LNCaP clone FGC (cell line): ENCODE results near the gene ABCA3.

ENCODE experiments used
- DNase-seq: peaks from one replicate; pipeline ENCODE4 v3.0.0-alpha.2; 2011; ENCODE audit warnings: low read depth
- H3K4me3 ChIP-seq: 2 replicates; pipeline ENCODE4 v1.5.1; 2011; ENCODE audit warnings: mild to moderate bottlenecking, low read depth, low read length, control low read depth
- TF ChIP-seq, protein P1 (sequence below): IDR thresholded peaks from 2 replicates; pipeline ENCODE4 v1.5.1; 2012; ENCODE audit warnings: mild to moderate bottlenecking; ENCODE audit not compliant: control insufficient read depth, insufficient read depth; ENCODE audit errors: extremely low read depth

ABCA3 gene

DNA sequence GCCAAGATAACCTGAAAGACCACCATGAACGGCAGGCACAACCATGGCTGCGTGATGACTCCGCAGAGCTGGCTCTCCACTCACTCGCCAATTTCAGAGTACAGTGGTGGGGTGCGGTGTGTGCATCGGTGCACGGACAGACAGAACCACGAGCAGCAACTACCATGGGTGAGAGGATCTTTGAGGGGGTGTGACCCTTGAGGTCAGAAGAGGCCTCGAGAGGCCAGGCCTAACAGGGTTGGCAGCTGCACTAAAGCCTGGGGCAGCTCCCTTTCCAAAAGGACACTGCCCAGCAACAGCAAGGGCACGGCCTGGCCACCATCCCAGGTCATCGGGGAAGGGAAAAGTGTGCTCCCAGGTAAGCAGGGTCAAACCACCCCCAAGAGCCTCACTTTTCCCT is 87.2 kb downstream of the ABCA3 start:
- DNase-seq, result no peak
- no peak overlapping the region for H3K4me3 ChIP-seq
- TF ChIP-seq, protein P1, sequence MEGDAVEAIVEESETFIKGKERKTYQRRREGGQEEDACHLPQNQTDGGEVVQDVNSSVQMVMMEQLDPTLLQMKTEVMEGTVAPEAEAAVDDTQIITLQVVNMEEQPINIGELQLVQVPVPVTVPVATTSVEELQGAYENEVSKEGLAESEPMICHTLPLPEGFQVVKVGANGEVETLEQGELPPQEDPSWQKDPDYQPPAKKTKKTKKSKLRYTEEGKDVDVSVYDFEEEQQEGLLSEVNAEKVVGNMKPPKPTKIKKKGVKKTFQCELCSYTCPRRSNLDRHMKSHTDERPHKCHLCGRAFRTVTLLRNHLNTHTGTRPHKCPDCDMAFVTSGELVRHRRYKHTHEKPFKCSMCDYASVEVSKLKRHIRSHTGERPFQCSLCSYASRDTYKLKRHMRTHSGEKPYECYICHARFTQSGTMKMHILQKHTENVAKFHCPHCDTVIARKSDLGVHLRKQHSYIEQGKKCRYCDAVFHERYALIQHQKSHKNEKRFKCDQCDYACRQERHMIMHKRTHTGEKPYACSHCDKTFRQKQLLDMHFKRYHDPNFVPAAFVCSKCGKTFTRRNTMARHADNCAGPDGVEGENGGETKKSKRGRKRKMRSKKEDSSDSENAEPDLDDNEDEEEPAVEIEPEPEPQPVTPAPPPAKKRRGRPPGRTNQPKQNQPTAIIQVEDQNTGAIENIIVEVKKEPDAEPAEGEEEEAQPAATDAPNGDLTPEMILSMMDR, result no peak

DNA sequence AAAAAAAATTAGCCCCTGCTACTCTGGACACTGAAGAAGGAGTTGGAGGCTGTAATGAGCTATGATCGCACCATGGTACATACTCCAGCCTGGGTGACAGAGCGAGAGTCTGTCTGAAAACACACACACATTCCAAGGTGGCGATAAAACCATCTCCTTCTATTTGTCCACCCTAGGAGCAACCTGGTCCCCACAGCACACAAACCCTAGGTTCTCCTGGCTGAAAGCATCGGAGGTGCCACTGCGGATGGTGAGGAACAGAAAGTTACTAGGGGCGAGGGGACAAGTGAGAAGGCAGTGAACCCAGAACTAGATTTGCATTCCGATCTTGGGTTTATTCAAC is 87.8 kb downstream of the ABCA3 start:
- DNase-seq, result no peak
- no peak overlapping the region for H3K4me3 ChIP-seq
- TF ChIP-seq, protein P1, result no peak

DNA sequence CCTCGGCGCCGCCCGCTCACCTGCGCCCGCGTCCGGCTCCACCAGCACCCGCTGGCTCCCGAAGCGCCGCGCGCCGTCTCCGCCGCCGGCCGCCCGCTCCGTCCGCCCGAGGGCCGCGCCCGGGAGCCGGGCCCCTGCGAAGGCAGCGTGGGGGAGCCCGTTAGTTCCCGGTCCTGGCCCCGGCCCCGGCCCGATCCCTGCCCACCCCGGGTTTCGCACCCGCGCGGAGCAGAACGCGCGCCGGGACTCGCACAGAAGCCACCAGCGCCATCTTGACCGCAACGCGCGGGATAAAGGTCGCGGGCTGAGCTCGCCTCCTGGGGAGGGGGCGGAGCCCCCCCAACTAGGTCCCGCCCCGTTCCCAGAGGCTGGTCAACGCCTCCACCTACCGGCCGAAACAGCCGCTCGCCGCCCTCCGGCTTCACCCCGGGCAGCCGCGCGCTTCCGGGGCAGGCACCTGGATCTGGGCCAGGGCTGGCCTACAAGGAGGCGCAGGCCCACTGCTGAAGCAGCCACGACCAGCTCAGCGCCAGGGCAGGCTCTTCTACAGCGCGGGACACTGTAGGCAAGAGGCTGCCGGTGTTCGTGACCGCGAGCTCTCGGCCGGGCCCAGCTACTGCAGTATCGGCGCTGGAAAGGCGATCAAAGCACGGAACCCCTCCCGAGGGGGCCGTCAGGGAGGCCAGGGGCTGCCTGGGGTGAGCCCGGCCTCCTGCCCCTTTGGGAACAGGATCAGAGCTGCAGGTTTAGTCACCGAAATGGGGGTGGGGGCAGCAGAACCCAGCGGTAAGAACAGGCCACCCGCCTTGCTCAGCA is 89.0 kb downstream of the ABCA3 start, which contains the start of gene ECI1:
Gene ECI1, minus strand, starts transcription at position 292 of the 816 bp plus-strand sequence. Its CDS starts 21 bp downstream, at position 271.
- H3K4me3 ChIP-seq, result peak within 1 kb of the TSS; percentile 58
- TF ChIP-seq, protein P1, result peak; percentile 60
- peak; percentile 89 for DNase-seq

DNA sequence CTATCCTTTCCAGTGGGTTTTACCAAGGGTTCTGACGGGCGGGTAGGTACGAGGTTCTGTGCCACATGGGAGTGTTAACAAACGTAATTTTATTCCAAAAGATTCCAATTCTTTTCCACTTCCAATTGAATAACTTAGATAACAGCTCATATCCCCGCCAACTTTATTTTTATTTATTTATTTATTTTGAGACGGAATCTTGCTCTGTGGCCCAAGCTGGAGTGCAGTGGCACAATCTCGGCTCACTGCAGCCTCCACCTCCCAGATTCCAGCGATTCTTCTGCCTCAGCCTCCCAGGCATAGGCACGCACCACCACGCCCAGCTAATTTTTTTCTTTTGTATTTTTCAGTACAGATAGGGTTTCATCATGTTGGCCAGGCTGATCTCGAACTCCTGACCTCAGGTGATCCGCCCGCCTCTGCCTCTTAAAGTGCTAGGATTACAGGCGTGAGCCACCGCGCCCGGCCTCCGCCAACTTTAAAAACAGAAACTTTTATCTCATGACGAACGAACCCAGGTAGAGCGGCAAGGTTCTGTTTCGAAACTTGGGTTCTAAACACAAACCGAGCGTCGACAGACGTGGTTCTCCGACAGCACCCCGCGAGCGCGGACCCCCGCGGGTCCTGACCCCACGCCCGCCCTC is 89.8 kb downstream of the ABCA3 start:
- TF ChIP-seq, protein P1, result no peak
- no peak for DNase-seq
- peak overlapping the region; percentile 58 for H3K4me3 ChIP-seq

DNA sequence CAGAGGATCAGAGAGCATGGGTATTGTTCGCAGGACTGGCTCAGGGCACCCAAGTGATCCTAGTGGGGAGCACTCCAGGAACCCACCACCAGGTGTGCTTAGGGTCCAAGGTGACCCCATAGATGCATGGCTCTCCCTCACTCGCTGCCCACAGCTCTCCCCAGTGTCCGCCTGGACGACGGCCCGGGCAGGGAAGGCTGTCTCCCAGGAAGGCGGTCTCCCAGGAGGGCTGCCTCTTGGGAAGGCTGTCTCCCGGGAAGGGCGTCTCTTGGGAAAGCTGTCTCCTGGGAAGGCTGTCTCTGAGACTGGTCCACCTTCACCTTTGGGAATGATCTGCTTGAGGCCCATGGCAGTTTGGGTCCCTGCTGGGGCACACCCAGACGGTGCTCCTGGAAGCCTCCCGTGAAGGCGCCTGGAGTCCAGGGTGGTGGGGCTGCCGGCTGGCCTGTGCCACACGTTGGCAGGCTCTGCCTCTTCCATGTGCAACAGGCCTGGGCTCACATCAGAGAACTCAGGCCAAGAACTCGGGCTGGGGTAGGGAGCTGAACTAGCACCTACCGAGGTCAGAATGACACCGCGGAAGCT is 94.1 kb downstream of the ABCA3 start:
- TF ChIP-seq, protein P1, result no peak
- no peak for DNase-seq

DNA sequence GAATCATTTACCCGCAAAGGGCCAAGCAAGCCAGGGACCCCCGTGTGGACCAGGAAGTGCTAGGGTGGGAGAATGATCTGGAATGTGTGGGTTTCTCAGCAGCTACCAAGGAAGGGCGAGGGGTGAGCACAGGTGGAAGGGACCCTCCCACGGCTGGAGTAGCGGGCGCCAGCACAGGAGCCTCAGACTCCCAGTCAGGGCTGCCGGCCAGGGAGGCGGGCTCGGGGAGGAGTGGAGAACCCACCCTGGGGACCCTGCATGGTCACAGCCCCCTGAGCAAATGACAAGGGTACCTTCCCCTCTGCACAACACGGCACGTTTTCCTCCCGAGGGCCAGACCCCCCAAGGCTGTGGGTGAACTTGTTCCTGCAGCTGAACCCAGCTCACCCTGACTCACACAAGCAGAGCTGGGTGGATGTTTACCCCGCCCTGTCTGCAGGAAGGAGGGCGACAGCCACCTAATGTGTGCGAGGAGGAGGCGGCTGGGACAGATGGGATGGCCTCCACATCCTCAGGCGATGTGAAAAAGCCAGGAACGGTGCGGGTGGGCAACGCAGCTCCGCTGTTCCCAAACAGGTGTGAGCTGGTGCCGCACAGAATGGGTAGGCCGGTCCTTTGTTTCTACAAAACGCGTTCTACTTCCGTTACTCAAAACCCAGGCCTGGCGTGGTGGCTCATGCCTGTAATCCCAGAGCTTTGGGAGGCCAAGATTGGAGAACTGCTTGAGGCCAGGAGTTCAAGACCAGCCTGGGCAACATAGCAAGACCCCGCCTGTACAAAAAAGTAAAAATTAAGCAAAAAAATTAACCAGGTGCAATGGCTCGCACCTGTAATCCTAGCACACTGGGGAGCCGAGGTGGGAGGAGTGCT is 95.4 kb downstream of the ABCA3 start:
- no peak for DNase-seq

More for the DNA sequence above, 94.1 kb downstream of the ABCA3 start:
- H3K4me3 ChIP-seq, result no peak overlapping the region

More for the DNA sequence above, 95.4 kb downstream of the ABCA3 start:
- H3K4me3 ChIP-seq, result no peak overlapping the region
- TF ChIP-seq, protein P1, result no peak
